GM19397 (cell line): ENCODE results near the gene FGD5.
"Not testable (repeated sequence)": the region's sequence is repeated elsewhere in the genome, so short reads cannot be mapped to it uniquely, and the experiment has no call there.

Source experiments
- ATAC-seq: cut with Tn5 transposase; IDR thresholded peaks from one replicate; pipeline ENCODE4 v1.9.1; 2021; ENCODE audit warnings: mild to moderate bottlenecking, moderate library complexity; ENCODE audit not compliant: unreplicated experiment

FGD5 gene

DNA sequence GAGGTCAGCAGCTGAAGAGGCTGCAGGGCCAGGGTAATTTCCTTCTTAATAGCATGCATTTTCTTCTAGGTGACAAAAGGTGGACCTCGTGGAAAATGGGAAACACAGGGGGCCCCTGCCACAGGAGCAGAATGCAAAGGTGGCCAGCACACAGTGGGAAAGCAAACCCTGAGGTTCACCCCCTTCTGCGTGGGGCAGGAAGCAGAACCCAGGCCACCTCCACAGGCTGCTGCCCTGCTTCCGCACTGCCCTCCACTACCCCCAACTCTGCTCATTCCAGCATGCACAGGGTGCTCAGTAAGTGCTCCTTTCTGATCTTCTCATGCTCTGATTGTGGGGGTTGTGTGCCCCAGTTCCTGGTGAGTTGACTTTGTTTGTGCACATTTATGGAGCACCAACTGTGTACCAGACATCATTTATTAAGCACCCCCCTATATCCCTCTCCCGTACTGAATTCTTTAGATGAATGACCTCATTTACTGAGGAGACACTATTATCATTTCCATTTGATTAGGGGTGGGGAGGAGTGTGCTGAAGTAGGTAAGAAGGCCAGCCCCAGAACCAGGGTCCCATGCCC is 12.7 kb upstream of the FGD5 start:
- ATAC-seq = no peak

DNA sequence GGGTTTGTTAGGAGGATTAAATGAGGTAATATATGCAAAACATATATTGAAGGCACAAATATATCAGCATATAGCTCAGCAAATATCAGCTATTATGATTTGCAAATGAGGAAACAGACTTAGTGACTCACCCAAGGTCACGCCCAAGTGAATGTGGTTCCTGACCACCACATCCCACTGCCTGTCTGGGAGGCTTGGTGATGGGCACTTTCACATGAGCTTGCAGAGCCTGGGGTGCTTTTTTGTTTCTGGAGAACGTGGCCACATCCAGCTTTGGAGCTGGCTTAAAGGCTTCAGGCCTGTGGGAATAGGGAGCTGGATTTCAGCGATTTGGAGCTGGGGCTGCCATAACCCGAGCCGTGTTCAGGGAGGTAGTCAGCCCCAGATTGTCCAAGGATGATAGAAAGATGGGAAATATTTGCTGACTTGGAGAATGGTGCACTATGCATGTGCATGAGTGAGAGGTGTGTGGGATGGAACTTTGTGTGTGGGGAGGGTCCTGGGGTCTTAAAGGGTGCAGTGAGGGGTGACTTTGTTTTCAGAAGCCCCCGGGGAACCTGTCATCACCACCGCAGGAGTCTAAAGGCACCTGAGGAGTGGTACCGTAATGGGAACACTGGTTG is 12.0 kb upstream of the FGD5 start:
- ATAC-seq = no peak

- ATAC-seq = no peak
Measured at GRCh38 chr3:14808025-14808424, 10.7 kb upstream of the FGD5 start.

GRCh38 chr3:14808502-14809266 is 10.1 kb upstream of the FGD5 start:
- no peak for ATAC-seq

DNA sequence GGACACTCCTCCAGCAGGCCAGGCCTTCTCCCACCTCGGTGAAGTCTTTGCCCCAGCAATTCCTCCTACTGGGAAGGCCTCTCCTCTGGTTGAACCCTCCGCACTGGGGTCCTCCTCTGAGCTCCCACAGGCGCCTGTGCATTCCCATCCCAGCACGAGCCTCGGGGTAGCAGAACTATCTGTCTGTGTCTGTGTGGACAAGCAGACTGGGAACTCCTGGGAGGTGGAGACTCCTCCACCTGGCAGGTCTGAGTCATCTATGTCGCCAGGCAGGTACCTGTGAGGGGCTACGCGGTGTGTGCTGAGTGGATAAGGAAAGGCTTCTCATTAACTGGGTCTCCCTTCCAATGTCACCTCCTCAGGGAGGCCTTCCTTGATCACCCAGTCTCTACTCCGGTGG is 9.2 kb upstream of the FGD5 start:
- not testable (repeated sequence) for ATAC-seq

- no peak for ATAC-seq
Measured at GRCh38 chr3:14810070-14810791, 8.5 kb upstream of the FGD5 start.

DNA sequence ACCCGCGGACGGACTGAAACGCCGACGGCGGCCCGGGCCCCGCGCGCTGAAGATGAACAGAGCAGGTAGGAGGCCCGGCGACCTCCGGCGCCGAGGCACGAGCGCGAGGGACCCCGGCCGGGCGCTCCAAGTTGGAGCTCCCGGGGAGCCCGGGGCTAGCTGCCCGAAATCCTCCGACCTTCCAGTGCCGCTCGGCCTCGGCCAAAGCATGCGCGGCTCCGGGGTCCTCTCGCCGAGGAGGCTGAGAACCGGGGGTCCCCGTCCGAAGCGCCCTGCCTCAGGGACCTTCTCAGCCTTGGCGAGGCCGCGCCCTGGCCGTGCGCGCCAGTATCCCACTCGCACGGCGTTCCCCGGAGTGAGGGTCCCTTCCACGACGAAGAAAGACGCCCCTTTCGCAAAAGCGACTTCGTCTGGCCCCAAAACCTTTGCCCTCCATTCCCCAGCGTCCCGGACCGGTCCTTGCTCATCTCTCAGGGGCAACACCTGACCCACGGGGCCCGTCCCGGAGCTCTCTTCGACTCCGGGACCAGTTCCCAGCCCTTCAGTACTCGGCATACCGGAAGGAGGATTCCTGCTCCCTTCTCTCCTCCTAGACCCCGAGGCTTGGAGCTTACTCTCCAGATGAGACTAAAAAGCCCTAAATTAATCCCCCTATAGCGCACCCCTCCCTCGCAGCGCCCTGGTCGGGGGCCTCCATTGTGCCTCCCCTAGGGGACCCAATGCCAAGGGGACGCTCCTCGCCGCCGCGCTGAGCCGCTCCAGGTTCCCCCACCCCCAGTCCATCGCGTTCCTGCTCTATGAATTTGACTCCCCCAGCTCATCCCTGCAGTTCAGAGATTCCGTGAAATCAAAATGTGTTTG is 7.7 kb upstream of the FGD5 start:
- ATAC-seq = no peak

DNA sequence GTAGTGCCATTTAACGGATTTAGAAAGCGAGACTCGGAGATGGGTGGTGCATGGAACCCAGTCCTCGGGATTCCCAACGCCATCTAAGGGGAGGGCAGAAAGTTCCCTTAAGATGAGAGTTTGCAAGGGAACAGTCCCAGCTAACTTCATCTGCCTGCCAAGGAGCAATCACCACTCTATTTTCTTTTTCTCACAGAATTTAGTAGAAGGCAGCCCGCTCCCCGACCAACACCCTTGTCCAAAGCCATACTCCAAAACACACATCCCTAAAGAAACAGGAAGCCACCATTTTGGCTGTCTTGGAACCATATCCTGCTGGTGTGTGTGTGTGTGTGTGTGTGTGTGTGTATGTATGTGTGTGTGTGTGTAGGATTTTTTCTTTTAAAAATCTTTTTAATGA is 7.1 kb upstream of the FGD5 start:
- ATAC-seq = no peak

DNA sequence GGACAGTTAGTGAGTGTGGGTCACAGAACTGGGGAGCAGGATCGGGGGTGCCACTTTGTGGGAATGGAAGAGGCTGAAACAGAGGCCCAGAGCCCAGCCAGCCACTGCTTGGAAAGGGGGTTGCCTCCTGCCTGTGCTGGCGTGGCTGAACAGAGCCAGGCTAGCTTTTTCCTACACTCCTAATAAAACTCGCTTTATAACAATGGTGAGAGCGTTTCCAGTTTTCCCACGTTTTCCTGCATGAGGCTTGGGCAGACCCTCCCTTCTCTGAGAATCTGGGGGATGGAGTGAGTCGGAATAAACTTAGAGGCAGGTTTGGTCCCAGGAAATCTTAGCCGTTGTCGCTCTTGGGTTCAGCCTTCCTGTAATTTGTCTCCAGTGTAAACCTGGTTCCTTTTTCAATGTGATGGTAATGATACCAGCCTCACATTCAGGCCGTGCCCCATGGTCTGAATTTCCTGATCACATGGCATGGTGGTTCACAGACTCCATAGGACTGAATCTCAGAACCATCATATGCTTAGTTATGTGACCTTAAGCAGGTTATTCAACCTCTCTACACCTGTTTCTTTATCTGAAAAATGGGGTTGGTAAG is 6.5 kb upstream of the FGD5 start:
- no peak for ATAC-seq

- ATAC-seq = no peak
Measured at GRCh38 chr3:14814411-14814871, 4.3 kb upstream of the FGD5 start.

- no peak for ATAC-seq
Measured at GRCh38 chr3:14816359-14816758, 2.4 kb upstream of the FGD5 start.

DNA sequence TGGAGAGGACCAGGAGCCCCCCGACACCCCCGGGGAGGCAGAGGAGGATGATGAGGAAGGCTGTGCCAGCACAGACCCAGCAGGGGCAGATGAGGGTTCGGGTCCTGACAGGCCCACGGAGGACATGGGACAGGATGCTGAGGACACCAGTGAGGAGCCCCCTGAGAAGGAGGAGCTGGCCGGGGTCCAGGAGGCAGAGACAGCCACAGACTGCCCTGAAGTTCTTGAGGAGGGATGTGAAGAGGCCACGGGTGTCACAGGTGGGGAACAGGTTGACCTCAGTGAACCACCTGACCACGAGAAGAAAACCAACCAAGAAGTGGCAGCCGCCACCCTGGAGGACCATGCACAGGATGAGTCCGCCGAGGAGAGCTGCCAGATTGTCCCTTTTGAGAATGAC is 909 bp downstream of the FGD5 start:
- no peak for ATAC-seq

DNA sequence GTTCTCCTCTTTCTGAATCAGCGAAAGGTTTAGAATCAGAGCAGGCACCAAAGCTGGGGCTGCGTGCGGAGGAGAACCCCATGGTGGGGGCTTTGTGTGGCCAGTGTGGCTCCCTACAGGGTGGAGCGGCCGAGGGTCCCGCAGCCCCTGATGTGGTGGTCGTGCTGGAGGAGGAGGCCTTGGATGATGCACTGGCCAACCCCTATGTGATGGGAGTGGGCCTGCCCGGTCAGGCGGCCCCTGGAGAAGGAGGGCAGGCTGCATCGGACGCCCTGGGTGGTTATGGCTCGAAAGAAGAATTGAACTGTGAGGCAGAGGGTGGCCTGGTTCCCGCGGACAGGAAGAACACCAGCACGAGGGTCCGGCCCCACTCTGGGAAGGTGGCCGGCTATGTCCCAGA is 1.4 kb downstream of the FGD5 start:
- no peak for ATAC-seq

DNA sequence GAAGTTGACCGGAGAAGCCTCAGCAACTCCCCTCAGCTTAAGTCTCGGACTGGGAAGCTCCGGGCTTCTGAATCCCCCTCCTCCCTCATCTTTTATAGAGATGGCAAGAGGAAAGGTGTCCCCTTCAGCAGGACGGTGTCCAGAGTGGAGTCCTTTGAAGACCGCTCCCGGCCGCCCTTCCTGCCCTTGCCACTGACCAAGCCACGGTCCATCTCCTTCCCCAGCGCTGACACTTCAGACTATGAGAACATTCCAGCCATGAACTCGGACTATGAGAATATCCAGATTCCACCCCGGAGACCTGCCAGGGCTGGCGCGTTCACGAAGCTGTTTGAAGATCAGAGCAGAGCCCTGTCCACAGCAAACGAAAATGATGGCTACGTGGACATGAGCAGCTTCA is 2.4 kb downstream of the FGD5 start:
- ATAC-seq = no peak

- no peak for ATAC-seq
Measured at GRCh38 chr3:14822134-14822533, 3.4 kb downstream of the FGD5 start.

GRCh38 chr3:14822670-14823390 is 4.1 kb downstream of the FGD5 start:
- ATAC-seq = no peak

DNA sequence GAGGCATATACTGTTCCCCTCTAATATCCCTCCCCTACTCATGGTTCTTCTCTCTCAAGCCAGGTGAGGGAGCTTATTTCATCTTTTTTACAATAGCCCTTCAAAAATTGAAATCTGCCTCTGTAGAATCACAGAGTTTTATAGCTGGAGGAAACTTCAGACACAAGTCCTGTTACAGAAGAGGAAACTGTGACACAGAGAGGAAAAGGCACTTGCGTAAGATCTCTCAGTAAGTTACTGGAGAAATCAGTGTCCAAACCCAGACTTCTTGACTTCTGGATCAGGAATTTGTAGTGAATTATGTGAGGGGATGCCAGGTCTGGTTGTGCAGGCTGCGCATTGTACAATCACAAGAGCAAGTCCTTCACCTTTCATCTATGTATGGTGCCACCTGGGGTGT is 4.6 kb downstream of the FGD5 start:
- no peak for ATAC-seq

DNA sequence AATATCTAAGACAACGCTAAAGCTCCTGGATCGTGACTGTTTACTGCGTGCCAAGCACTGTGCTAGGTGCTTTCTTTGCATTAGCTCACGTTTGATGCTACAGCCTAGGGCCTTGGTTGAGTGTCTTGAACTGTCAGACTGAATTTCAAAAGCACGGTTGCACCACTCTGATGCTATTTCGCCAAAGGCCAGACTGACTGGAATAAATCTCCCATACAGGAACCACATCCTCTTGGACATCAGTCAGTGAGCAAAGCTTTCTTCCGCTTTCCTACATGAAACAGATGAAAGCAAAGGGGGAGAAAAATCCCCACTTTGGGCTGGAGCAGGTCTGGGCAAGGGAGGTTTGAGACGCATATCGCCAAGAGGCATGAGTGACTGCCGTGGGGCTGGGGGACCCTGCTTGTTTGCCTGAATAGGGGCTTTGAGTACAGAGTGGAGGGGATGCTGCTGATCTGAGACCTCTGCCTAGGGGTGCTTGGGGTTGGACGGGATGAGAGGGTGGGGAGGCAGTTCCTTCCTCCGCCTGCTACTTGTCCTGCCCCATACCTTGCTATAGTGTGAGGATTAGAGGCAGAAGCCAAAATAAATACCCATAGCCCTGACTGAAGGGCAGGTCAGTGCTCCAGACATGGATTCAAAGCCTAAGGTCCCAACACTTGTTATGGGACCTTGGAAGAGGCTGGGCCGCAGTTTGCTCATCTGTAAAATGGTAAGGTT is 5.3 kb downstream of the FGD5 start:
- no peak for ATAC-seq

DNA sequence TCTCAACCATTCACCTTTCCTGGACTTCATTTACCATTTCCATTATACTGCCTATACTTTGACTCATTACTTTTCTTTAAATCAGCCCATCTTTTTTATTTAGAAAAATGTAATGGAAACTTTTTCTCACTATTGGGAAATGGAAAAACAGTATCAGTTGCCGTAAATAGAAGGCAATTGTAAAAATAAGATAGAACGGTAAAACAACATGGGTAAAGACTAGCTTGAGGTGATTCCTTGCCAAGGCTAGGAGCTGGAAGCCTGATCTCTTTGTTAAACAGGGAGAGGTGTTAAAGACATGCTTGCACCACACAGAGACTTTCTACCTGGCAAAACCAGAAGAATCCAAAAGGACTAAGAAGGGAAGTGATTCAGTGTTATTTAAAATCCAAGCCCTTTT is 5.9 kb downstream of the FGD5 start:
- ATAC-seq = no peak
